OCI-LY1 (cell line): ENCODE measurements around the gene GNPTG.

Experiments used
- CTCF ChIP-seq: fragments of 200-600 bp; sonication (generic), shearing (Covaris generic); IDR thresholded peaks from 2 replicates; pipeline ENCODE4 v1.5.1; 2017; ENCODE audit warnings: mild to moderate bottlenecking, antibody characterized with exemption, low read length, moderate library complexity, mixed read lengths
- EZH2 ChIP-seq: fragments of 200-600 bp; sonication (generic), shearing (Covaris generic); IDR thresholded peaks from 2 replicates; pipeline ENCODE4 v1.8.0; 2017; ENCODE audit warnings: borderline replicate concordance, mixed run types, mild to moderate bottlenecking, antibody characterized with exemption, low read length, moderate library complexity, mixed read lengths

- no peak for TF ChIP-seq EZH2
- no peak for TF ChIP-seq CTCF
Measured at GRCh38 chr16:1334739-1335138, 17.0 kb upstream of the GNPTG start.
